LNCaP clone FGC (cell line): ENCODE measurements around the gene SDCCAG8.

Source experiments
- DNase-seq: peaks from one replicate; pipeline ENCODE4 v3.0.0-alpha.2; 2011; ENCODE audit warnings: low read depth
- H3K4me3 ChIP-seq: 2 replicates; pipeline ENCODE4 v1.5.1; 2011; ENCODE audit warnings: mild to moderate bottlenecking, low read depth, low read length, control low read depth
- CTCF ChIP-seq: IDR thresholded peaks from 2 replicates; pipeline ENCODE4 v1.5.1; 2012; ENCODE audit warnings: mild to moderate bottlenecking; ENCODE audit not compliant: control insufficient read depth, insufficient read depth; ENCODE audit errors: extremely low read depth

The SDCCAG8 gene

GRCh38 chr1:243508943-243509342, 253.1 kb downstream of the SDCCAG8 start:
- no peak for DNase-seq
- H3K4me3 ChIP-seq = no peak overlapping the region
- no peak for TF ChIP-seq CTCF

GRCh38 chr1:243510928-243511327, 255.1 kb downstream of the SDCCAG8 start:
- DNase-seq = no peak
- H3K4me3 ChIP-seq = no peak overlapping the region
- no peak for TF ChIP-seq CTCF

- H3K4me3 ChIP-seq = no peak overlapping the region
- no peak for TF ChIP-seq CTCF
- DNase-seq = no peak
Observed at GRCh38 chr1:243513726-243514491, 258.1 kb downstream of the SDCCAG8 start.

- no peak overlapping the region for H3K4me3 ChIP-seq
- TF ChIP-seq CTCF = no peak
- DNase-seq = no peak
Observed at GRCh38 chr1:243514927-243515326, 259.1 kb downstream of the SDCCAG8 start.

- TF ChIP-seq CTCF = no peak
- no peak overlapping the region for H3K4me3 ChIP-seq
- no peak for DNase-seq
Observed at GRCh38 chr1:243520831-243521230, 265.0 kb downstream of the SDCCAG8 start.

- no peak for TF ChIP-seq CTCF
- no peak for DNase-seq
- H3K4me3 ChIP-seq = no peak overlapping the region
Observed at GRCh38 chr1:243523766-243524165, 267.9 kb downstream of the SDCCAG8 start.

GRCh38 chr1:243525085-243525487, 269.2 kb downstream of the SDCCAG8 start:
- H3K4me3 ChIP-seq = no peak overlapping the region
- TF ChIP-seq CTCF = no peak
- no peak for DNase-seq
